GM18868 (cell line): ENCODE data around the gene RNASEH2B.

Experiments
- ATAC-seq: cut with Tn5 transposase; IDR thresholded peaks from one replicate; pipeline ENCODE4 v1.9.1; 2021; ENCODE audit warnings: mild to moderate bottlenecking, moderate library complexity; ENCODE audit not compliant: unreplicated experiment

The RNASEH2B gene

GRCh38 chr13:50909605-50910484 lies at the start of gene RNASEH2B:
Gene RNASEH2B (plus strand): TSS chr13:50909791. CDS start chr13:50910077, 286 bp downstream.
- peak; percentile 80 for ATAC-seq

GRCh38 chr13:50864492-50864891 lies 45.1 kb upstream of the RNASEH2B start:
- ATAC-seq, result no peak

DNA sequence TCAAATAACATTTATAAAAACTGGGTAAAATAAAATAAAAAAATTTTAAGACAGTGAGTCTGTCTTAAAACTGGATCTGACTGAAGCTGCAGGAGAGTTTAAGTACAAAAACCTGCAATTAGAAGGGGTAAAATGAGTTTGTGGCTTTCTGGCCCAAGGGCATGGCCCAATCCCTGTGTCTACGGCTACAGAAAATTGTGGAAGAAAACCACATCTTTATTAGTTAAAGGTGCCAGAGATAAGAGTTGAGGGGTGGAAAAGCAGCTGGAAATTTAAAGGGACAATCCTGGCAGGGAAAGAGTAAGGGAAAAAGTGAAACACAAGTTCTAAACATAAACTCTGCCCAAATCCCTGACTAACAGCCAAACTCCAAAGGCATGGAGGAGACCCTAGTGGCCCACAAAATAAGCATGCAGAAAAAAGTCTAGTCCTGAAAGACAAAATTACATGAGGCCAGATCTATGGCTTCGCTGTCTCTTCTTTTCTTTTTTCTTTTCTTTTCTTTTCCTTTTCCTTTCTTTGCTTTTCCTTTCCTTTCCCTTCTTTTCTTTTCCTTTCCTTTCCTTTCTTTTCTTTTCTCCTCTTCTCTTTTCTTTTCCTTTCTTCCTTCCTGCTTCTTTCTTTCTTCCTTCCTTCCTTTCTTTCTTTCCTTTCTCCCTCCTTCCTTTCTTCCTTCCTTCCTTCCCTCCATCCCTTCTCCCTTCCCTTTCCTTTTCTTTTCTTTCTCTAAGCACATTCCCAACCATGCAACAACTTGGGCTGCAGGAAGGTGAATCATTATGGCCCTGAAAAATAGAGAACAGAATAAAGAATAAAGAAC lies 42.6 kb upstream of the RNASEH2B start:
- no peak for ATAC-seq

- no peak for ATAC-seq
These were observed 42.0 kb upstream of the RNASEH2B start for GRCh38 chr13:50867637-50867945.

- ATAC-seq, result no peak
These were observed 38.2 kb upstream of the RNASEH2B start for GRCh38 chr13:50871405-50871804.

- ATAC-seq, result no peak
These were observed 36.1 kb upstream of the RNASEH2B start for GRCh38 chr13:50873467-50873866.

DNA sequence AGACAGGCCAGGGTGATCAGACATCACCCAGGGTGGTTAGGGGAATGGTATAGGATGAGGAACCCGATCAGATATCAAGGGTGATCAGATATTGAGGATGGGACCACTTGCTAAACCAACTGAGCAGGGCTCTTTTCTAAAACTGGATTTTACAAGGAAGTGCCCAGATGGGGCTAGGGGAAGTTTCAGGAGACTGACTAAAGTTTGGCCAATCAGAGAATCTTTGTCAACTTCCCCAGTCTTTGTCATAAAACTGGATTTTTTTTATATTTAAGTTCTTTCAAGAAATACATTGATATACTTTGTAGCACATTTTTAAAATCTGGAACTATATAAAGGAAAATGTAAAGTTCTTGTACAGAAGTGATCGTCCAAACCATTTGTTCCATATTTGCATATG lies 35.6 kb upstream of the RNASEH2B start:
- no peak for ATAC-seq

GRCh38 chr13:50882816-50883435 lies 26.7 kb upstream of the RNASEH2B start:
- ATAC-seq, result no peak

- no peak for ATAC-seq
These were observed 25.9 kb upstream of the RNASEH2B start for GRCh38 chr13:50883728-50884127.

DNA sequence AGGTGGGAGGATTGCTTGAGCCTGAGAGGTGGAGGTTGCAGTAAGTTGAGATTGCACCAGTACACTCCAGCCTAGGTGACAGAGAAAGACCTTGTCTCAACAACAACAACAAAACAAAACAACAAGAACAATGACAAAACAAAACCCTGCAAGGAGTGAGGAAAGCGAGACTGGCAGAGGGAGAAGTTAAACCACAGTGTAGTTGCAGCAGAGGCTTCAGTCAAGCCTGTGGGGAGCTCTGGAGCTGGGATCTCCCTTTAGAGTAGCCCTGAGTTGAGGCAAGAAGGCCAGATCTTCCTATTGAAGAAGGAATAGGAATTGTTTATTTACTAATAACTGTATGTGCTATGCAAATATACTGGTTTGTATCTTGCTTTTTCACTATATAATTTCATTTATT lies 25.3 kb upstream of the RNASEH2B start:
- no peak for ATAC-seq

GRCh38 chr13:50887151-50887550 lies 22.4 kb upstream of the RNASEH2B start:
- ATAC-seq, result no peak

DNA sequence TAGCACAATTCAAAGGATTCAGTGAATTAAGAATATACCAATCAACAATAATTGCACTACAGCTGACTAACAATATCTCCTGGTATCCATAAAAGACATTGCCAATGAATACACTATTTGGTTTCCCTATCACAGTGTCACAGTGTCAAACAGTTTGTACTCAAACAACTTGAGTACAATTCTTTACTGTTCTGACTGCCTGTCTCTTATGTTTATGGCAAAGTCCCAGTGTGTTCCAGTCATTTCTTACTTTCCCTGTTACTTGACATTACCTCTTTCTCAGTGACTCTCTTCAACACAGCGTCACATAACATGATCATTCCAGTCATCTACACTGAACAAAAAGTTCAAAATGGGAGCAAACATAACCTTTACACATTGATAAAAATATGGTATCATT lies 21.2 kb upstream of the RNASEH2B start:
- ATAC-seq, result no peak

DNA sequence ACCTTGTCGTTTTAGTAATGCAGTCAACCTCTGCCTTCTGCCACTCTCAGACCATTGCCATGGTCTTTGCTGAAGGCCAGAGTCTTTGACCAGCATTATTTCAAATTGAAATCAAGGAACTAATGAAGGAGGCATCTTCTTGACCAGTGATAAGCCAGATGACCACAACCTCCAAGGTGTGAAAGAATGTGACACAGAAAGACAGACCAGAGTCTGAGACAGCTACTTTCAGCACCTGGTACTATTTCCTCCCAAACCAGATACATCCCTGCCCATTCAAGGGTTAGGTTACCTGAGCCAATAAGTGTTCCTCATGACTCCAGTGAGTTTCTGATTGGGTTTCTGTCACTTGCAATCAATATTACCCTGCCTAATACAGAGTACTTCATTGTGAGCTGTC lies 20.3 kb upstream of the RNASEH2B start:
- no peak for ATAC-seq

GRCh38 chr13:50891206-50891605 lies 18.4 kb upstream of the RNASEH2B start:
- no peak for ATAC-seq

- peak; percentile 40 for ATAC-seq
These were observed 17.2 kb upstream of the RNASEH2B start for GRCh38 chr13:50892210-50892944.

DNA sequence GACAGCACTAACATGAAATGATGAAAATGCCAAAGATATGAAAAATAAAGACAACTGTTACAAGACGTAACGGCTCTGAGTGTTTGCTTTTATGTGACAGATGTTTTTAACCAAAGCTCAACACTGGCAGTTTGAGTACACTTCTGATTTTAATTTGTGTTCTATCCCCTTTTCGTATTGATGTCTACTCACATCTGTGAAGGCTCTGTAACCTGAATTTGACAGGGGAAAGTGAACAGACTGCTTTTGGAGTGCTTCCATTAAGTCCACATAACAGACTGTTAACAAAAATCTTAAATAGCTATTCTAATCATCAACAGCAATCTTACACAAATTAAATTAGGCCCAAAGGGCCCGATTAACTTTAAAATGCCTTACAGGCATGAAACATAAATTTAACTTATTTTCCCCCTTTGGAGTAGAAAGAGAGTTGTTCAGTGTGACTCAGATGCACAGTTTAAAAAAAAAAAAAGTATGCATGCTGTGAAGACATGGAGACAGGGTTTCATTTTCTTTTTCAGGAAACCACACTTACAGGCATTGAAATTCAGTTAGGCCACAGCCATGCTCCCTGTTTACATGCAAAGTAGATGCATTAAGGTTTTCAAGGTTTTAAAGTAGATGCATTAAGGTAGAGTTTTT lies 16.3 kb upstream of the RNASEH2B start:
- ATAC-seq, result peak; percentile 78

GRCh38 chr13:50894012-50894411 lies 15.6 kb upstream of the RNASEH2B start:
- ATAC-seq, result no peak

DNA sequence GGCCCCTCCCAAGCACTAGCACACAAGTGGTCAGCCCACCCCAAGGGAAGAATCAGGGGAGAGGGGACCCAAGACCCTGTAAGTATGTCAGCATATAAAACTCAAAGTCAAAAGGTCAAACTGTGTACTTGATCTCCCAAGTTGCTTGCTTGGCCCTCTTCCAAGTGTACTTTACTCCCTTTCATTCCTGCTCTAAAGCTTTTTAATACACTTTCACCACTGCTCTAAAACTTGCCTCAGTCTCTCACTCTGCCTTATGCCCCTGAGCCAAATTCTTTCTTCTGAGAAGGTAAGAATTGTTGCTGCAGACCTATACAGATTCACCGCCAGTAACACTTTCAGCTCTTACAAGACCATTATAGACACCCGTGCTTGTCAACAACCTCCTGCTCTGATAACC lies 15.1 kb upstream of the RNASEH2B start:
- ATAC-seq, result no peak

GRCh38 chr13:50898338-50898737 lies 11.3 kb upstream of the RNASEH2B start:
- ATAC-seq, result no peak

DNA sequence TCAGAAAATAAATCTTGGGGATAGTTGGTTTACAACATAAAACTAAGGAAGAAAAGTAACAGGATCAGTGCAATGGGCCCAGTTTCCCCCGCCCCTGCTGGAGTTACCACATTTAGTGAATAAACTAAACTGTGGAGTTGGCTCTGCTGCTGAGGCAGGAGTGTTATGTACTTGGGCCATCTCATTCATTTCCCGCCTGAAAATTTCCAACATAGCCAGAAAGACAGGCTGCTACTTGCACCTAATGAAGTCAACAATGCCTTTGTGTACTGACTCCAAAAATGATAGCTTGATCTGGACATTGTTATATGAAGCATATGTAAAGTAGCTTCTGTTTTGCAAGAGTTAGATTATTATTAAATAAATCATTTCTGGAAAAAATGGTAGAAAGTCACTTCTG lies 7.9 kb upstream of the RNASEH2B start:
- ATAC-seq, result no peak

DNA sequence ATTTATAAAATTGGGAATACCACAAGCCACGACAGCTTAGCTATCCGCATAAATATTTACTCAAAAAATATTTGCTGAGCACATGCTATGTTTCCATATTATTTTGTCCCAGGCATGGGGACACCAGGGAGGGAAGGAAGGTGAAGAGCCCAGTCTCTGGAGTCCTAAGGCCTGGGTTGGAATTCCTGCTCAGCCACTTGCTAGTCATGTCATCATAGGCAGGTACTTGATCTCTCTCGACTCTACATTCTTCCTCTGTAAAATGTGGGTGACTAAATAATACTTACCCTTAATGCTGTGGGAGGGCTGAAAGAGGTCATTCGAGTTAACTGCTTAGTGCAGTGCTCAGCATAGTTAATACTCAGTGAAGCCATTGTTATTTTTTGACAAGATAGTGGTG lies 4.3 kb upstream of the RNASEH2B start:
- no peak for ATAC-seq
